Activated naive CD4-positive, alpha-beta T cell treated with anti-CD3 and anti-CD28 coated beads, Interleukin-2, amount 50 U/mL, for 24 hours (primary cell): ENCODE results near the gene MAPRE2.
A peak's percentile ranks its signal among the peaks of the same experiment; 100 is the strongest.

Experiments used
- H3K27ac Mint-ChIP-seq: one replicate; pipeline ENCODE4 v1.8.0; 2021; ENCODE audit warnings: mild to moderate bottlenecking, mixed read lengths
- H3K27me3 Mint-ChIP-seq: one replicate; pipeline ENCODE4 v1.8.0; 2021; ENCODE audit warnings: mixed read lengths
- H3K36me3 Mint-ChIP-seq: one replicate; pipeline ENCODE4 v1.8.0; 2021; ENCODE audit warnings: mixed read lengths
- H3K4me1 Mint-ChIP-seq: one replicate; pipeline ENCODE4 v1.8.0; 2021; ENCODE audit warnings: mixed read lengths
- H3K4me3 Mint-ChIP-seq: one replicate; pipeline ENCODE4 v1.8.0; 2021; ENCODE audit warnings: mild to moderate bottlenecking, mixed read lengths
- H3K9me3 Mint-ChIP-seq: one replicate; pipeline ENCODE4 v1.8.0; 2021; ENCODE audit warnings: mixed read lengths

Gene MAPRE2

GRCh38 chr18:35110554-35111485 lies 69.6 kb downstream of the MAPRE2 start:
- Mint-ChIP-seq H3K36me3 (peaks cover 37% of the 10 kb centered on the region), H3K27me3 (no peaks in the 10 kb centered on the region), H3K4me1 (peaks cover 85% of the 10 kb centered on the region), H3K9me3 (no peaks in the 10 kb centered on the region), H3K27ac (peak overlapping the region; percentile 35), H3K4me3 (peak overlapping the region; percentile 51)

DNA sequence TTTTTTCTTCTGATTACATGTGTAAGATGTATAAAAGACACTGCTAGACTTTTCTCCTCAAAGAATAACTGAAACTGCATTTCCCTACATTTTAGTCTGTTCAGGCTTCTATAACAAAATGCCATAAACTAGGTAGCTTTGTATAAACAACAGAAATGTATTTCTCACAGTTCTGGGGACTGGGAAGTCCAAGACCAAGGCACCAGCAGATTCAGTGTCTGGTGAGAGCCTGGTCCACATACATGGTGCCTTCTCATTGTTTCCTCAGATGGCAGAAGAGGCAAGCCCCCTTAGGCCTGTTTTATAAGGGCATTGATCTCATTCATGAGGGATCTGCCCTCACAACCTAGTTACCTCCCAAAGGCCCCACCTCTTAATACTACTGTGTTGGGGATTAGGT lies 71.5 kb downstream of the MAPRE2 start:
- Mint-ChIP-seq H3K36me3 (peaks cover 30% of the 10 kb centered on the region), H3K4me1 (peaks cover 99% of the 10 kb centered on the region)

GRCh38 chr18:35114305-35114704 lies 73.1 kb downstream of the MAPRE2 start:
- H3K9me3 Mint-ChIP-seq, result no peaks in the 10 kb centered on the region
- H3K4me1 Mint-ChIP-seq, result peaks cover 99% of the 10 kb centered on the region
- no peaks in the 10 kb centered on the region for H3K27me3 Mint-ChIP-seq
- H3K4me3 Mint-ChIP-seq, result no peak overlapping the region
- H3K36me3 Mint-ChIP-seq, result peaks cover 18% of the 10 kb centered on the region
- H3K27ac Mint-ChIP-seq, result peak overlapping the region; percentile 51

More for the DNA sequence above, 71.5 kb downstream of the MAPRE2 start:
- no peaks in the 10 kb centered on the region for H3K9me3 Mint-ChIP-seq
- no peak overlapping the region for H3K4me3 Mint-ChIP-seq
- no peaks in the 10 kb centered on the region for H3K27me3 Mint-ChIP-seq
- H3K27ac Mint-ChIP-seq, result no peak overlapping the region

DNA sequence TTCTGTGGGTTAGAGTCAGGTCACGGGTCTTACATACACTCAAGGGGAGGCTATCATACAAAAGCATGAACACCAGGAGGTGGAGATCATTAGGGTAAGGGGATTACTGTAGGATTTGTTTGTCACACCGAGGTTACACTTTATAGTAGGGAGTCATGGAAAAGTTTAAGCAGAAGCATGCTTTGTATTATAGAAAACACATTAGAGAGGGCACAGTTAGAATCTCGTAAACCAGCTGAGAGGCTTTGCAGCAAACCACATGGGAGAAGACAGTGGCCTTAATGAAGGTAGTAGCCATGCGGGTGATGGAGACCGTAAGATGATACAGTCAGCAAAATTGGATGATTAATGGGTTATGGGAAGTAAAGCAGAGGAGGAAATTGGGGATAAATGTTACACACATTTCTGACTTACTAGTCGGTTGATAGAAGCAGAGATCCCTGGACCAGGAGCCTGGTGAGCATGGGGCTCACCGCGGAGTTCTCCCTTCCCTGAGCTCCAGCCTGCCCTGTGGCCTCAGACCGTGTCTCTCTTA lies 75.6 kb downstream of the MAPRE2 start:
- H3K4me1 Mint-ChIP-seq, result peaks cover 97% of the 10 kb centered on the region
- no peaks in the 10 kb centered on the region for H3K27me3 Mint-ChIP-seq
- H3K4me3 Mint-ChIP-seq, result no peak overlapping the region
- no peak overlapping the region for H3K27ac Mint-ChIP-seq
- H3K9me3 Mint-ChIP-seq, result no peaks in the 10 kb centered on the region
- peaks cover 12% of the 10 kb centered on the region for H3K36me3 Mint-ChIP-seq

DNA sequence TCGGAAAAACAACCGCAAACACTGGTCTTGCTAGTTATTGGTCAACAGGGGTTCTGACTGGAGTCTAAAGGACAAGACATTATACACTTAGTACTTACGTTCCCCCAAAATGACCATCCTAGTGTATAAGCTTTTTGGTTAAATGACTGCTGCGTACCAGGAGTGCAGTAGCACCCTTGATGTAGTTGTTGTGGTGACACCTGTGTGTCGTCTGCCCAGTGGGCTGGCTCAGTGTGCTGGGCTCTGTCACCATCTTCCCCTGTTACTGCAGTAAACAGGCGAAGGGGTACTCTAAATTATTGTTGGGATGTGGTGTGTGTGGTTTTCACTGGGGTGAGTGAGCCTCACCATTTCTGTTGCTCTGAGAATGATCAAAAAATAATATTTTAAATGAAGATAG lies 76.2 kb downstream of the MAPRE2 start:
- H3K4me3 Mint-ChIP-seq, result no peak overlapping the region
- H3K9me3 Mint-ChIP-seq, result no peaks in the 10 kb centered on the region
- H3K36me3 Mint-ChIP-seq, result peaks cover 8% of the 10 kb centered on the region
- no peak overlapping the region for H3K27ac Mint-ChIP-seq
- peaks cover 97% of the 10 kb centered on the region for H3K4me1 Mint-ChIP-seq
- no peaks in the 10 kb centered on the region for H3K27me3 Mint-ChIP-seq

- Mint-ChIP-seq H3K36me3 (peaks cover 8% of the 10 kb centered on the region), H3K4me1 (peaks cover 97% of the 10 kb centered on the region), H3K4me3 (no peak overlapping the region), H3K27me3 (no peaks in the 10 kb centered on the region), H3K9me3 (no peaks in the 10 kb centered on the region), H3K27ac (no peak overlapping the region)
These were observed 76.8 kb downstream of the MAPRE2 start for GRCh38 chr18:35117951-35118411.

- Mint-ChIP-seq H3K9me3 (no peaks in the 10 kb centered on the region), H3K4me3 (no peak overlapping the region), H3K4me1 (peaks cover 97% of the 10 kb centered on the region), H3K36me3 (peaks cover 11% of the 10 kb centered on the region), H3K27me3 (no peaks in the 10 kb centered on the region), H3K27ac (no peak overlapping the region)
These were observed 77.4 kb downstream of the MAPRE2 start for GRCh38 chr18:35118641-35119040.

DNA sequence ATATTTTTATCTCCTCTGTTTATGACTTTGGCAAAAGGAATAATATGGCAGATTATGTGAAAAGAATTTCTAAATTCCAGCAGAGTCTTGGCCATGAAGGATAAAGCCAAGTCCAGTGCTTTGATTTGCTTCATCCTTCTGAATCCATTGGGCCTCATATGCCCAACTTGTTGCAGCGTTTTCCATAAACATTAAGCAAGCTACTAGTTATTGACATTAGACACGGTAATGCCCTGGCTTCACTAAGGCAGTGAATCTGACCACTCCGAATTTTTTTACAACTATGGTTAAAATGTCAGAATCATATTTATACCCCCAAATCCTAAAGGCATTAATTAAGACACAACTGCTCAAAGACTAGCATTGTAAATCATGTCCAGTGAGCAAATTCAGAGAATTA lies 79.8 kb downstream of the MAPRE2 start:
- Mint-ChIP-seq H3K9me3 (no peaks in the 10 kb centered on the region), H3K27ac (no peak overlapping the region), H3K4me3 (no peak overlapping the region), H3K4me1 (peaks cover 84% of the 10 kb centered on the region), H3K27me3 (no peaks in the 10 kb centered on the region), H3K36me3 (peaks cover 11% of the 10 kb centered on the region)

GRCh38 chr18:35121531-35121930 lies 80.3 kb downstream of the MAPRE2 start:
- Mint-ChIP-seq H3K4me3 (no peak overlapping the region), H3K36me3 (peaks cover 11% of the 10 kb centered on the region), H3K4me1 (peaks cover 79% of the 10 kb centered on the region), H3K9me3 (no peaks in the 10 kb centered on the region), H3K27ac (peak overlapping the region; percentile 26), H3K27me3 (no peaks in the 10 kb centered on the region)

- Mint-ChIP-seq H3K27ac (peak overlapping the region; percentile 80), H3K4me3 (no peak overlapping the region), H3K27me3 (no peaks in the 10 kb centered on the region), H3K9me3 (no peaks in the 10 kb centered on the region), H3K36me3 (peaks cover 11% of the 10 kb centered on the region), H3K4me1 (peaks cover 67% of the 10 kb centered on the region)
These were observed 81.5 kb downstream of the MAPRE2 start for GRCh38 chr18:35122586-35123224.

GRCh38 chr18:35123811-35124210 lies 82.6 kb downstream of the MAPRE2 start:
- Mint-ChIP-seq H3K9me3 (no peaks in the 10 kb centered on the region), H3K36me3 (peaks cover 12% of the 10 kb centered on the region), H3K27ac (peak overlapping the region; percentile 79), H3K4me1 (peaks cover 56% of the 10 kb centered on the region), H3K4me3 (no peak overlapping the region), H3K27me3 (no peaks in the 10 kb centered on the region)

DNA sequence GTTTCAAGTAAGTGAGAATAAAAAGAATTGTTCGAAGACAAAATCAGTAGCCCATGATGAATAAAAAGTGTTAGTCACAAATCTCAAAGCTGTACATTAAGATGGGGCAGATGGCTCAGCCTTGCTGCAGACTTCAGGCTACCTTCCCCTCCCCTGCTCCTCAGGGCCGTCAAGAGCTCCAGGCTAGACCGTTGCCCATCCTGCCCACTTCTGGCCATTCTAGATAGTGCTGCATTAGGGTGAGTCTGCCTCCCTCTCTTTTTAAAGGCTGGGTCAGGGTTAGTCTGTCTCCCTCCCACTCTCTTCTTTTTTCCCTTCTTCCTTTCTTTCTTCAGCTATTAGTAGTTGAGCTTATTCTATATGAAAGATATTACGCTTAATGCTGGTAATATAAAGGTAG lies 86.0 kb downstream of the MAPRE2 start:
- Mint-ChIP-seq H3K27ac (no peak overlapping the region), H3K4me3 (no peak overlapping the region), H3K4me1 (peaks cover 28% of the 10 kb centered on the region), H3K9me3 (no peaks in the 10 kb centered on the region), H3K27me3 (no peaks in the 10 kb centered on the region), H3K36me3 (peaks cover 15% of the 10 kb centered on the region)

DNA sequence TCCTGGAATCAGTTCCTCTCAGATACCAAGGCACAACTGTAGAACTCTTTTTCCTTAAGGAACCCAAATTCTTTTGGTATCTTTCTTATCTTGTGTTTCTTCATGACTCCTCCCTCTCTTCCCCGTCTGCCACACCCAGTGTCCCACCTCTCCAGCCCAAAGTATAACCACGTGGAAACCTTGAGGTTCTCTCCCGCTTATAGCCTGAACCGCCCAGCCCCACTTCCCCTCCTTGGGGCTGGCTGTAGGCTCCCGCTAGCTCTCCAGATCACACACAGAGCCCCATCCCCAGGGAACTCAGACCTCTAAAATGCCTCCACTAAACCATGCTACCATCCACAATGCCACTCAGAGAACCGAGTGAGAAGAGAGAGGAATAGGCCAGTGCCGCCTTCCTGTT lies 87.5 kb downstream of the MAPRE2 start:
- Mint-ChIP-seq H3K4me1 (peaks cover 14% of the 10 kb centered on the region), H3K4me3 (no peak overlapping the region), H3K36me3 (peaks cover 10% of the 10 kb centered on the region), H3K9me3 (no peaks in the 10 kb centered on the region), H3K27ac (no peak overlapping the region), H3K27me3 (no peaks in the 10 kb centered on the region)

DNA sequence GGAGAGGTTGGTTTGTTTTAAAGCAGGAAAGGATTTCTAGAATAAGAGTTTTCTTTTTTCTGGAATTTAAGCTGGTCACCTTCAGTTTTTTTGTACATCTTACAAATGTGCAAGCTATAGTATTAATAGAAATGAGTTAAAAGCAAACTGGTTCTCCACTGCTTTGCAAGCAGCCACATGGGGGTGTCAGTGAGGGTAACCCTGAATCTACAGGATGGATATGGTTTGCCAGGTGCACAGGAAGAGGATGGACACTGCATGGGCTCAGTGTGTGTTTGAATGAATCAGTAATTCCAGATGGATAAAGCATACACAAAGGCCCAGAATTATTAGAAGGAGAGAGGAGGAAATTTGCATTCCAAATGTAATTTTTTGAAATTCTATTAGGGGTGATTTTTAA lies 89.0 kb downstream of the MAPRE2 start:
- no peaks in the 10 kb centered on the region for H3K9me3 Mint-ChIP-seq
- H3K4me3 Mint-ChIP-seq, result no peak overlapping the region
- peaks cover 8% of the 10 kb centered on the region for H3K36me3 Mint-ChIP-seq
- H3K27ac Mint-ChIP-seq, result no peak overlapping the region
- no peaks in the 10 kb centered on the region for H3K27me3 Mint-ChIP-seq
- peaks cover 7% of the 10 kb centered on the region for H3K4me1 Mint-ChIP-seq

DNA sequence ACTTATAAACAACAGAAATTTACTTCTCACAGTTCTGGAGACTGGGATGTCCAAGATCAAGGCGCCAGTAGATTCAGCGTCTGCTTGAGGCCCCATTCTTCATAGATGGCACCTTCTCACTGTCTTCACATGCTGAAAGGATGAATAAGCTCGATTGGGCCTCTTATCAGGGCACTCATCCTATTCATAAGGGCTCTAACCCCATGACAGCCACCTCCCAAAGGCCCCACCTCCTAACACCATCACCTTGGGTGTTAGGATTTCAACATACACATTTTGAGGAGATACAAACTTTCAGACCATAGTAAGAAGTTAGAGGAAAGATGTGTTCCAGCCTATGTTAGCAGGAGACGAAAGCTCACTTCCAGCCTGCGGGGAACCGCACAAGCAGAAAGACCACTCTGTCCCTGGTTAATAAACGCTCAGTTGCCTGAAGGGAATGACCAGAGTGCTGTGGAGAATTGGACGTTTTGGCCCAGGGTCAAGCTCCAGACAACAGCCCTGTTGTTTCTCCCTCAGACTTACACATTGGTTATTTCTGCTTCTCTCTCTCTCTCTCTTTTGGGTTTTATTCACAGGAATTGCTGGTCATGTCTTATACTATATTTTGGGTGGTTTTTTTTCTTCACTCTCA lies 90.3 kb downstream of the MAPRE2 start:
- no peaks in the 10 kb centered on the region for H3K9me3 Mint-ChIP-seq
- H3K4me3 Mint-ChIP-seq, result no peak overlapping the region
- peak overlapping the region; percentile 89 for H3K27ac Mint-ChIP-seq
- peaks cover 8% of the 10 kb centered on the region for H3K36me3 Mint-ChIP-seq
- peaks cover 4% of the 10 kb centered on the region for H3K4me1 Mint-ChIP-seq
- H3K27me3 Mint-ChIP-seq, result no peaks in the 10 kb centered on the region
